ENCODE results near the gene IQGAP1.

DNA sequence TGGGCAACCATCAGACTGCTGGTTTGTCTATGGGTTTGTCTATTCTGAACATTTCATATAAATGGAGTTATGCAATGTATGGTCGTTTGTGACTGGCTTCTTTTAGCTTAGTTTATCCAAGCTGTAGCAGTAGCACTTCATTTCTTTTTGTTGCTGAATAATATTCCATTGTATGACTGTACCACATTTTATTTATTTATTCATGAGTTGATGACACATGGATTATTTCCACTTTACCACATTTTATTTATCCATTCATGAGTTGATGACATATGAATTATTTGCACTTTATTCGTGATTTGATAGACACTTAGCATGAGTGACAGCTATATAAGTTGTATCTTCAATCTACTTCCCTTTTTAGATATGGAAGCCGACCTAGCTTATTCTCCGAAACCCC is 70.0 kb downstream of the IQGAP1 start:
- TF ChIP-seq EP300 (IDR thresholded peaks at IDR 0.05): no peak
- TF ChIP-seq POLR2A (IDR thresholded peaks at IDR 0.05): no peak
- TF ChIP-seq, protein P1, sequence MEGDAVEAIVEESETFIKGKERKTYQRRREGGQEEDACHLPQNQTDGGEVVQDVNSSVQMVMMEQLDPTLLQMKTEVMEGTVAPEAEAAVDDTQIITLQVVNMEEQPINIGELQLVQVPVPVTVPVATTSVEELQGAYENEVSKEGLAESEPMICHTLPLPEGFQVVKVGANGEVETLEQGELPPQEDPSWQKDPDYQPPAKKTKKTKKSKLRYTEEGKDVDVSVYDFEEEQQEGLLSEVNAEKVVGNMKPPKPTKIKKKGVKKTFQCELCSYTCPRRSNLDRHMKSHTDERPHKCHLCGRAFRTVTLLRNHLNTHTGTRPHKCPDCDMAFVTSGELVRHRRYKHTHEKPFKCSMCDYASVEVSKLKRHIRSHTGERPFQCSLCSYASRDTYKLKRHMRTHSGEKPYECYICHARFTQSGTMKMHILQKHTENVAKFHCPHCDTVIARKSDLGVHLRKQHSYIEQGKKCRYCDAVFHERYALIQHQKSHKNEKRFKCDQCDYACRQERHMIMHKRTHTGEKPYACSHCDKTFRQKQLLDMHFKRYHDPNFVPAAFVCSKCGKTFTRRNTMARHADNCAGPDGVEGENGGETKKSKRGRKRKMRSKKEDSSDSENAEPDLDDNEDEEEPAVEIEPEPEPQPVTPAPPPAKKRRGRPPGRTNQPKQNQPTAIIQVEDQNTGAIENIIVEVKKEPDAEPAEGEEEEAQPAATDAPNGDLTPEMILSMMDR (IDR thresholded peaks at IDR 0.05): no peak
